SU-DHL-6 (cell line): Measurements from ENCODE around the gene SIM2.

Experiments
- EZH2phosphoT487 ChIP-seq: fragments of 200-600 bp; sonication (generic), shearing (Covaris generic); conservative IDR thresholded peaks from 2 replicates; pipeline ENCODE4 v1.6.1; 2018; ENCODE audit warnings: mild to moderate bottlenecking, antibody characterized with exemption, low read length, moderate library complexity, mixed read lengths
- TF ChIP-seq, protein P1 (sequence below): fragments of 200-600 bp; sonication (generic); IDR thresholded peaks from one replicate; pipeline ENCODE4 v1.5.1; 2017; ENCODE audit warnings: antibody characterized with exemption, mild to moderate bottlenecking, low read length, moderate library complexity; ENCODE audit not compliant: insufficient read depth, poor library complexity, severe bottlenecking

DNA sequence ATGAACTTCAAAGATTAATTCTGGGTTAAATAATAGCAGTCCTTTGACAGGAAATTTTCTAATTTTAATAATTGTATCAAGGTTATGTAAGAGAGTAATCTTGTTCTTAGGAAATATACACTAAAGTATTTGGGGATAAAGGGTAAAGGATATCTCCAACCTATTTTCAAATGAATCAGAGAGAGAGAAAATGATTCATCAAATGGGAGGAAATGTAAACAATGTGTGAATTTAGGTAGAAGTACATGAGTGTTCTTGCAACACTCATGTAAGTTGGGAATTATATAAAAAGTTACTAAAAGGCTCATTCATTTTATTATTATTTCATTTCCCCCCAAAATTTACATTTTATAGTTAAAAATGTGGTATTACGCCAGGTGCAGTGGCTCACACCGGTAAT is 20.4 kb upstream of the SIM2 start:
- TF ChIP-seq, protein P1, sequence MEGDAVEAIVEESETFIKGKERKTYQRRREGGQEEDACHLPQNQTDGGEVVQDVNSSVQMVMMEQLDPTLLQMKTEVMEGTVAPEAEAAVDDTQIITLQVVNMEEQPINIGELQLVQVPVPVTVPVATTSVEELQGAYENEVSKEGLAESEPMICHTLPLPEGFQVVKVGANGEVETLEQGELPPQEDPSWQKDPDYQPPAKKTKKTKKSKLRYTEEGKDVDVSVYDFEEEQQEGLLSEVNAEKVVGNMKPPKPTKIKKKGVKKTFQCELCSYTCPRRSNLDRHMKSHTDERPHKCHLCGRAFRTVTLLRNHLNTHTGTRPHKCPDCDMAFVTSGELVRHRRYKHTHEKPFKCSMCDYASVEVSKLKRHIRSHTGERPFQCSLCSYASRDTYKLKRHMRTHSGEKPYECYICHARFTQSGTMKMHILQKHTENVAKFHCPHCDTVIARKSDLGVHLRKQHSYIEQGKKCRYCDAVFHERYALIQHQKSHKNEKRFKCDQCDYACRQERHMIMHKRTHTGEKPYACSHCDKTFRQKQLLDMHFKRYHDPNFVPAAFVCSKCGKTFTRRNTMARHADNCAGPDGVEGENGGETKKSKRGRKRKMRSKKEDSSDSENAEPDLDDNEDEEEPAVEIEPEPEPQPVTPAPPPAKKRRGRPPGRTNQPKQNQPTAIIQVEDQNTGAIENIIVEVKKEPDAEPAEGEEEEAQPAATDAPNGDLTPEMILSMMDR, result no peak
- no peak for TF ChIP-seq EZH2phosphoT487
